Esophagus muscularis mucosa (tissue), 4 donors: Measurements from ENCODE around the gene LRRC45.

Experiments used
- CTCF ChIP-seq, 3 experiments: fragments of 200-600 bp in 2 of 3; fragments of 450-650 bp in 1 of 3; sonication (generic) in 2 of 3; IDR thresholded peaks; one replicate each; pipeline ENCODE4 v1.5.1; 2017 to 2019; ENCODE audit warnings: antibody characterized with exemption in 3 of 3, mild to moderate bottlenecking in 2 of 3, moderate library complexity in 1 of 3
- EP300 ChIP-seq: sonication (generic); formaldehyde crosslinking; IDR thresholded peaks from one replicate; pipeline ENCODE4 v1.6.1; 2017; ENCODE audit warnings: antibody characterized with exemption
- POLR2A ChIP-seq: fragments of 450-650 bp; IDR thresholded peaks from one replicate; pipeline ENCODE4 v1.6.1; 2017; ENCODE audit warnings: antibody characterized with exemption, moderate library complexity, mild to moderate bottlenecking, low read depth
- POLR2AphosphoS5 ChIP-seq, 2 donors: sonication (generic); formaldehyde crosslinking; IDR thresholded peaks; one replicate each; pipeline ENCODE4 v1.6.1; 2017; ENCODE audit warnings: antibody characterized with exemption in 2 of 2

GRCh38 chr17:82004517-82005455, 18.3 kb upstream of the LRRC45 start:
- TF ChIP-seq CTCF (IDR thresholded peaks at IDR 0.05): no peak
- TF ChIP-seq POLR2A: no peak
- TF ChIP-seq POLR2AphosphoS5 (IDR thresholded peaks at IDR 0.05): no peak
- no peak for TF ChIP-seq EP300
